DOHH2 (cell line): ENCODE measurements around the gene CYP1A2.

Source experiments
- CTCF ChIP-seq: fragments of 200-600 bp; sonication (generic); IDR thresholded peaks from one replicate; pipeline ENCODE4 v1.5.1; 2014; ENCODE audit warnings: antibody characterized with exemption, mild to moderate bottlenecking, low read depth, low read length; ENCODE audit not compliant: poor library complexity, severe bottlenecking
- EZH2phosphoT487 ChIP-seq: fragments of 200-600 bp; sonication (generic); IDR thresholded peaks from 2 replicates; pipeline ENCODE4 v1.6.1; 2017; ENCODE audit warnings: borderline replicate concordance, mild to moderate bottlenecking, antibody characterized with exemption, low read length, moderate library complexity, mixed read lengths

DNA sequence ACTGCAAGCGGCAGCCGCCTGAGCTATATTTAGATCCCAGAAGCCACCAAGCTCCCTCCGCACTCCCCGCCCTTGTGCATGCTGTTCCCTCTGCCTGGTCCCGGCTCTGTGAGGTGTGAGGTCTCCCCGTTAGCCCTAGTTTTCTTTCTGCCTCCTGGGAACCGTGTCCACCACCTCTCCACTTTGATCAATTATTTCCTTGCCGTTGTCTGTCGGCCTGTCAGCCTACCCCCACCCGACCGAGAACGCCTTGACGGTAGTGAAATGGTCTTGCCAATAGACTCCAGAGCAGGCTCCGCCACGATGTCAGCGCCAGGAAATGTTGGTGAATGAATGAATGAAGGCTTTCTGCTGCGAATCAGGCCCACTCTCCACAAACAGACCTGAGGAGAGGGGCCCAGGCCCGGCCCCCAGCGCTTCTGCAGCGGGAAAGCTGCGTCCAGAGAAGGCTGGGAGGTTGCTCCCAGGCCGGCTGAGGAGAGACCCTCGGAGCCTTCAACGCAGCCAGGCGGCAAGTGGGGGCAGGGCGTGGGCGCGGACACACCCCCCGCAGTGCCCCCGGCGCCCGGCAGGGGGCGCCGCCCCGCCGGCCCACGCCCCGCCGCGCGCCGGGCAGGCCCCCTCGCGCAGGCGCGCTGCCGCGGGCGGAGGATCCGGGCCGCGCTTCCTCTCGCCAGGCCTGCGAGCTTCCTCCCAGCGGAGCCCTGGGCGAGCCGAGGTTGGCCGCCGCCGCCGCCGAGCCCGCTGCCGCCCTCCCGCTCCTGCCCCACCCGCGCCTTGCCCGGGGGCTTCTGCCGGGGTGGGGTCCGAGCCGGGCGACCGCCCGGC, 33.0 kb downstream of the CYP1A2 start, which contains the start of gene CSK:
- TF ChIP-seq CTCF = peak; percentile 29
- TF ChIP-seq EZH2phosphoT487 = no peak
